CD4-positive, alpha-beta T cell treated with Interleukin-10 for 1 hour (primary cell): ENCODE data around the gene SLC8A3.
A peak's percentile ranks its signal among the peaks of the same experiment; 100 is the strongest.

Experiments
- DNase-seq: peaks from one replicate; pipeline ENCODE4 v3.0.0-alpha.2; 2020

The SLC8A3 gene

GRCh38 chr14:70059545-70059944, 129.2 kb downstream of the SLC8A3 start:
- DNase-seq = no peak

GRCh38 chr14:70057519-70058136, 131.1 kb downstream of the SLC8A3 start:
- no peak for DNase-seq

GRCh38 chr14:70052990-70053389, 135.8 kb downstream of the SLC8A3 start:
- DNase-seq = no peak

- DNase-seq = no peak
These were observed 138.6 kb downstream of the SLC8A3 start for GRCh38 chr14:70050136-70050535.

GRCh38 chr14:70049605-70050004, 139.1 kb downstream of the SLC8A3 start:
- no peak for DNase-seq

GRCh38 chr14:70048313-70048654, 140.5 kb downstream of the SLC8A3 start:
- no peak for DNase-seq

- no peak for DNase-seq
These were observed 141.0 kb downstream of the SLC8A3 start for GRCh38 chr14:70047598-70048312.

- no peak for DNase-seq
These were observed 142.8 kb downstream of the SLC8A3 start for GRCh38 chr14:70045844-70046535.

- DNase-seq = no peak
These were observed 143.4 kb downstream of the SLC8A3 start for GRCh38 chr14:70045310-70045709.

- no peak for DNase-seq
These were observed 145.8 kb downstream of the SLC8A3 start for GRCh38 chr14:70043001-70043400.

- no peak for DNase-seq
These were observed 152.1 kb downstream of the SLC8A3 start for GRCh38 chr14:70036665-70037064.

- DNase-seq = no peak
These were observed 154.5 kb downstream of the SLC8A3 start for GRCh38 chr14:70034257-70034656.

- no peak for DNase-seq
These were observed 155.2 kb downstream of the SLC8A3 start for GRCh38 chr14:70033561-70033960.

- no peak for DNase-seq
These were observed 155.6 kb downstream of the SLC8A3 start for GRCh38 chr14:70033116-70033515.

- no peak for DNase-seq
These were observed 156.3 kb downstream of the SLC8A3 start for GRCh38 chr14:70032447-70032846.

- DNase-seq = no peak
These were observed 156.7 kb downstream of the SLC8A3 start for GRCh38 chr14:70032016-70032415.

GRCh38 chr14:70029296-70030132, 159.2 kb downstream of the SLC8A3 start:
- DNase-seq = no peak

- DNase-seq = peak; percentile 46
These were observed 160.8 kb downstream of the SLC8A3 start for GRCh38 chr14:70027785-70028428.

GRCh38 chr14:70023871-70024270, 164.9 kb downstream of the SLC8A3 start:
- no peak for DNase-seq

GRCh38 chr14:70022771-70023445, 165.8 kb downstream of the SLC8A3 start:
- no peak for DNase-seq

GRCh38 chr14:70021548-70022220, 167.1 kb downstream of the SLC8A3 start:
- DNase-seq = no peak
